Measurements from ENCODE around the gene C8A.

The C8A gene

GRCh38 chr1:56837244-56837939 is 17.2 kb upstream of the C8A start:
- DNase-seq (ENCODE audit: low read depth), result no peak

GRCh38 chr1:56838759-56839158 is 15.8 kb upstream of the C8A start:
- no peak for DNase-seq (ENCODE audit: low read depth)

GRCh38 chr1:56843544-56843943 is 11.1 kb upstream of the C8A start:
- DNase-seq (ENCODE audit: low read depth), result no peak

DNA sequence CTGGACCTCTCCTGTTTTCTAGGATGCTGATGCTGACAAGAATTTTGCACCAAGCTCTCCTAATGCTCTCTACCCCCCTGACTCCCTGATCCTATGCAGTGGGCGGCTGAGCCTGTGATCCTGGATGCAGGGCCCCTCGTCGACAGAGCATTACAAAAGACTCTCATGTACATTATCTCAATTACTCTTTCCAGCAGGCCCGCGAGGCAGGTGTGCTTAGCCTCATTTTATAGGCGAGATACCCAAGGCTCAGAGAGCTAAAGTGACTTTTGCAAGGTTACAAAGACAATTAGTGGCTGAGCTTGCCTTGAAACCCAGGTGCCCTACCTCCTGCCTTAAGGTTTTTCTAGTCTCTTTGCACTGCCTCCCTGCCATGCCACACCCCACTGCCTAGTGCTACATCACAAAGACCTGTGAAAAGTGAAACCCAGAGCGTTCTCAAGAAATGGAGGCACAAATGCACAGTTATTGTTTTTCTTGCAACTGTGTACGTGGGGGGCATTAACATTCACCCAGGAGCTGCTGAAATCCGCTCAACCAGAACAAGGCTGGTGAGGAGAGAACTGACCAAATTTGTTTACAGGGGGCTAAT is 10.0 kb upstream of the C8A start:
- DNase-seq (ENCODE audit: low read depth), result no peak

- no peak for DNase-seq (ENCODE audit: low read depth)
Measured at GRCh38 chr1:56845343-56845742, 9.3 kb upstream of the C8A start.

GRCh38 chr1:56849750-56850149 is 4.8 kb upstream of the C8A start:
- no peak for DNase-seq (ENCODE audit: low read depth)

GRCh38 chr1:56850411-56850810 is 4.2 kb upstream of the C8A start:
- DNase-seq (ENCODE audit: low read depth), result no peak

DNA sequence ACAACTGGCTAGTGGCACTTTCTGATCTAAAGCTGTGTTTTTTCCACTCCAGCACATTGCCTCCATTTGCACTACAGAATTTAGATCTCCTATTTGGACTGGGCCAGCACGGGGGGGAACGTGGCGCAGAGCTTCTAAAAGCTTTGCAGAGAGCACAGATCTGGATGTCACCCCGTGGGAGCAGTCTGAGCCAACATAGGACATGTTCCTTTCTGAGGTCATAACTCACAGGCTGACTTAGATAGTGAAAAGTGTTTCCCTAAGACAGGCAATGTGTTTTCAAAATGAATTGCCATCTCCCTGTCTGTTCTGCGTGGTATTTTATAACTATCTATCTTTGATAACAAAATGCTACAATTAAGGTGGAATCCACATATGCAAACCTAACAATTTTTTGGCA is 3.7 kb upstream of the C8A start:
- no peak for DNase-seq (ENCODE audit: low read depth)

DNA sequence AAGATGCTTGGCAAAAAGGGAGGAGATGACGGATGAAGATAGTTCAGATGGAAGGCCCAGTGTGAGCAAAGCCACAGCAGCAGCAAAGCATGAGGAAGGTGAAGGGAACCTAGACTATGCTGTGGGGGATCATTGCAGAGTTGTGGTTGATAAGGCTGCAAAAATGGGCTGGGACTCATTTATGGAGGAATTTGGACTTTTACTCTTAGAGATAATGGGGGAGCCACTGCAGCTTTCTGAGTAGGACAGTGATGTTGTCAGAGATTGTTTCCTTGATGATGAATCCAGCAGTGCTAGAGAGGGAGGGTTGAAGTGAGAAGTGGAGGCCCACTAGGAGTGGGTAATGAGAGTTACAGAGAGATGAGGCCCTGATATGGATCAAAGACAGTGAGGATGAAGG is 2.1 kb upstream of the C8A start:
- no peak for DNase-seq (ENCODE audit: low read depth)

GRCh38 chr1:56855190-56855589 is 593 bp downstream of the C8A start:
- DNase-seq (ENCODE audit: low read depth), result no peak

- DNase-seq (ENCODE audit: low read depth), result no peak
Measured at GRCh38 chr1:56856186-56856585, 1.6 kb downstream of the C8A start.

GRCh38 chr1:56859287-56859686 is 4.7 kb downstream of the C8A start:
- DNase-seq (ENCODE audit: low read depth), result no peak

GRCh38 chr1:56863265-56863992 is 8.8 kb downstream of the C8A start:
- DNase-seq (ENCODE audit: low read depth), result no peak

DNA sequence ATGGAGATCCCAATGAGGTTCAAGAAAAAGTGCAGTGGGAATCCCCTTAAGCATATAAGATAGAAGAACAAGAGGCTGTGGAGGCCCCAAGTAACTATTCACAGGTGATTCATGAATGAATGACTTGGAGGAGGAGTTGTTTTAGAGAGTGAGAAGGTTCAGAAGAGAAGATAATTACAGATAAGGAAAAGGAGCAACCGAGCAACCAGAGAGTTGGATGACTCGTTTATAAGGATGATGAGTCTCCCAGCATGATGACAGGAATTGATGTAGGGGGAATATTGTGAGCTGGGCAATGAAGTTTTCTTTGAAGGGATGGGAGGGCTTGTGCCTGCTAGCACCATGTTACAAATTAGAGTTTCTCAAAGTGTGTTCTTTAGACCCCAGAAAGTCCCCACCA is 9.8 kb downstream of the C8A start:
- DNase-seq (ENCODE audit: low read depth), result no peak

GRCh38 chr1:56866656-56867055 is 12.1 kb downstream of the C8A start:
- no peak for DNase-seq (ENCODE audit: low read depth)

GRCh38 chr1:56867491-56867890 is 12.9 kb downstream of the C8A start:
- no peak for DNase-seq (ENCODE audit: low read depth)

- no peak for DNase-seq (ENCODE audit: low read depth)
Measured at GRCh38 chr1:56868761-56869160, 14.2 kb downstream of the C8A start.

GRCh38 chr1:56872597-56872996 is 18.0 kb downstream of the C8A start:
- DNase-seq (ENCODE audit: low read depth), result no peak

DNA sequence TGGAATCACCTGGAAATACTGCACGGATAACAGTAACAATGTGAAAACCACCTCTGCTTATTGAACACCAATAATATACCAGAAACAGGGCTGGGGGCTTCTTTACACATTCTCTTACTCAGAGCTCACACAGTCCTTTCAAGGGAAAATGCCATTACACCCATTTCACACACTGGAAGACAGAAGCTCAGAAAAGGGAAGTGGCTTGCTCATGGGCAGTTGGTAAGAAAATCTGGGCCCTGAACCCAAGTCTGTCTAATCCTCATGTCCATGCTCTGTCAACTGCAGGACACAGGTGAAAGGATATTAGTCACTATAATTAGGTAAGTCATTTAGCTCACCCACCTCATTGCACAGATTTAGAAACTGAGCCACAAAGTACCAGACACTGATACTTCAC is 18.6 kb downstream of the C8A start:
- DNase-seq (ENCODE audit: low read depth), result no peak

DNA sequence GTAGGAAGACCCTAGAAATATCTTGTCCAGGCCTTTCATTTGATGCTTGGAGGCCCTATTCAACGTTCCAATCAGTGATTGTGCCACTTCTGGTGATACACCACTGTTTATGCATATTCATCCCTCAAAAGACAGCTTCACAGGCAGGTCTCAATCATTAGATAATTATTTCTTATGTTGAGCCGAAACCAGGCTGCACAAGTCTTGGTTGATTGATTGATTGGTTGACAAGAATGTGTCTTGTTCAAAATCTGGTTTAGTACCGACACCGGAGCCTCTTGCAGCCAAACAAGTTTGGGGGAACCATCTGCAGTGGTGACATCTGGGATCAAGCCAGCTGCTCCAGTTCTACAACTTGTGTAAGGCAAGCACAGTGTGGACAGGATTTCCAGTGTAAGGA is 20.1 kb downstream of the C8A start:
- no peak for DNase-seq (ENCODE audit: low read depth)

DNA sequence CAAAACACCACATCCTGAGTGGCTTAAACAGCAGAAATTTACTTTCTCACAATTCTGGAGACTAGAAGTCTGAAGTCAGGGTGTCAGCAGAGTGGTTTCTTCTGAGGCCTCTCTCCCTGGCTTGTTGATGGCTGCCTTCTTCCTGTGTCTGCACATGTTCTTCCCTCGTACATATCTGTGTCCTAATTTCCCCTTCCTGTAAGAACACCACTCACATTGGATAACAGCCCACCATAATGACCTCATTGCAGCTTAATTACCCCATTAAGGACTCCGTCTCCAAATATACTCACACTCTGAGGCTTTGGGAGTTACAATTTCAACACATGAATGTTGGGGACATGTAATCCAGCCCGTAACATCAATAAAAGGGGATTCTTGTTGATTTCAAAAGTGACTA is 23.4 kb downstream of the C8A start:
- DNase-seq (ENCODE audit: low read depth), result no peak

GRCh38 chr1:56880774-56881173 is 26.2 kb downstream of the C8A start:
- DNase-seq (ENCODE audit: low read depth), result no peak

DNA sequence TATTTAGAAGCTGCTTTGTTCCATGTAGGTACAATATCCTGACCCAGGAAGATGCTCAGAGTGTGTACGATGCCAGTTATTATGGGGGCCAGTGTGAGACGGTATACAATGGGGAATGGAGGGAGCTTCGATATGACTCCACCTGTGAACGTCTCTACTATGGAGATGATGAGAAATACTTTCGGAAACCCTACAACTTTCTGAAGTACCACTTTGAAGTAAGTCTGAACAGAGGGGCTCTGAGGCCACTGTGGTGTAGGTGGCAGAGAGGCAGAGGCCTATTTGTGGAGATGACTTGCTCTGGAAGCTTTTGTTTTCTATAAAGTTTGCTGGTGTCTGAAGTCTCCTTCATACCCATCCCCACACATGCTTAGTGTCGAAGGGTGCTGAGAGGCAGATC is 26.8 kb downstream of the C8A start:
- no peak for DNase-seq (ENCODE audit: low read depth)

GRCh38 chr1:56890229-56890628 is 35.6 kb downstream of the C8A start:
- no peak for DNase-seq (ENCODE audit: low read depth)

Measured in activated T-cell treated with anti-CD3 and anti-CD28 coated beads for 48 hours (primary cell).